GM21619 (cell line): ENCODE results near the gene SLC9A6.
A peak's percentile ranks its signal among the peaks of the same experiment; 100 is the strongest.

Experiments
- ATAC-seq: cut with Tn5 transposase; IDR thresholded peaks from one replicate; pipeline ENCODE4 v1.9.1; 2021; ENCODE audit not compliant: unreplicated experiment

The SLC9A6 gene

DNA sequence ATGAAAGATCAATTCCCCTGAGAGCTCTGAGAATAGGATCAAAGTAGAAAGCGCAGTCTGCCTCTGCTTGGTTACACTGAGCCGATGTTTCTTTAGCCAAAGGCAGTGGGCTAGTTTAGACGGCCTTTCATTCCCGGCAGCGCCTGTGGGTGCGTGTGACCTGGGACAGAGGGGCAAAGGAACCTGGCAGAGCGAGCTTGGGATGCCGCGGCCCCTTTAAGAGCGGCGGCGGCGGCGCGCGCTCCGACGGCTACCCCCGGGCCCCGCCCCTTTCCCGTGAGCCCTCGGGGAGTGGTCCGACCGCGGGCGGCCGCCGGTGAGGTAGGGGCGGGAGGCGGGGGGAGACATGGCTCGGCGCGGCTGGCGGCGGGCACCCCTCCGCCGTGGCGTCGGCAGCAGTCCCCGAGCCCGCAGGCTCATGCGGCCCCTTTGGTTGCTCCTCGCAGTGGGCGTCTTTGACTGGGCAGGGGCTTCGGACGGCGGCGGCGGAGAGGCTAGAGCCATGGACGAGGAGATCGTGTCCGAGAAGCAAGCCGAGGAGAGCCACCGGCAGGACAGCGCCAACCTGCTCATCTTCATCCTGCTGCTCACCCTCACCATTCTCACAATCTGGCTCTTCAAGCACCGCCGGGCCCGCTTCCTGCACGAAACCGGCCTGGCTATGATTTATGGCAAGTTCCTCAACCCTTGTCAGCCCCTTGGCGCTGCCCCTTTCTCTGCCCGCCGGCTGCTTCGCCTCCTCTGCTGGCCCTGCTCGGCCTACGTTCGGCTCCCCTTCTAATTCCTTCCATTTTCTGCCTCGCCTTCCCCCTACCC lies at the start of gene SLC9A6:
Gene SLC9A6 (plus strand): TSS at position 279 of the 816 bp plus-strand sequence. CDS start 224 bp downstream, at position 503.
- ATAC-seq, result peak; percentile 93

GRCh38 chrX:135944486-135944885 lies 40.7 kb upstream of the SLC9A6 start:
- no peak for ATAC-seq

GRCh38 chrX:135951291-135951690 lies 33.9 kb upstream of the SLC9A6 start:
- ATAC-seq, result no peak

DNA sequence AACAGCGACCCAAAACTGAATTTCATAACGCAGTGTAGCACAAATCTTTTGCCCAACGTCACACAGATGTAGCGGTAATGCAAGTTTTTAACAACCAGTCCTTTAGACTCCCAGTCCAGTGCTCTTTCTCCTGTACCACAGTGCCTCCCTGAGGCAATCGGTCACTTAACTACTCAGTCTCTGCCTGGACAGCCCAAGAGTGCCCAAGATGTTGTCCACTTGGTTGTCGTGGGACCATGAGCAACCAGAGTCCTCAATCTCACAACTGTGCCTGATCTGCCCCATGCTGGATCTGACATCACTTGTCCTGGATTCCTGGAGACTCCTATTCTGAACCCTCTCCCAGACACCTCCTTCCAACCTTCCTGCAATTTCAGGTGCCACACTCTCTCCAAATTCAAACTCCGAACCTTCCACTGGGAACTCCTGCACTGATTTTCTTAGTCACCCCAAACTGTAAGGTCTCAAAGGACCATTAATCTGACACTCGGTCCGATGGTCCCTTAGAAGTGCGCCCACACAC lies 12.1 kb upstream of the SLC9A6 start:
- ATAC-seq, result peak; percentile 30

GRCh38 chrX:135973548-135974278 lies 11.5 kb upstream of the SLC9A6 start, which contains the start of gene MMGT1:
TSS of gene MMGT1 (minus strand) at chrX:135973988. CDS start at chrX:135973675, 313 bp downstream.
- peak; percentile 76 for ATAC-seq

GRCh38 chrX:135974279-135974856 lies 10.9 kb upstream of the SLC9A6 start:
- no peak for ATAC-seq

- ATAC-seq, result no peak
These were observed 9.8 kb upstream of the SLC9A6 start for GRCh38 chrX:135975421-135975820.

- ATAC-seq, result no peak
These were observed 7.6 kb upstream of the SLC9A6 start for GRCh38 chrX:135977611-135978010.

- ATAC-seq, result no peak
These were observed 4.2 kb upstream of the SLC9A6 start for GRCh38 chrX:135981010-135981409.

- ATAC-seq, result no peak
These were observed 3.6 kb upstream of the SLC9A6 start for GRCh38 chrX:135981668-135982067.

GRCh38 chrX:135982860-135983259 lies 2.4 kb upstream of the SLC9A6 start:
- ATAC-seq, result no peak

DNA sequence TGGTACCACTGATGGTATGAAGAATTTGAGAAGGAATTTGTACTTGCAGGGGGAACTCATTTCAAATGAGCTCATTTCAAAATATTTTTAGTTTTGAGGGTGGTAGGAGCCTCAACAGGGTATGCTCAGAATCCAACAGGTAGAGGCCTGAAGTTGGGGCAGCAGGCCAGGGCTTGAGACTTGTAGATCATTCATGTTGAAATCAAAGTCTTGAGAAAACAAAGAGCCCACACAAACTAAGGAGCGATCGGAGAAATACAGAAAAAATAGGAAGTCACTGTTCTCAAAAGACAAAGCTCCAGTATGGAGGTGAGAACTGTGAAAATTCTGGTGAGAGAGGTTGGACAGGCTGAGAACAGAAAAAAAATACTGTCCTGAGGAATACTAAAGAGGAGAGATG lies 979 bp upstream of the SLC9A6 start:
- no peak for ATAC-seq

DNA sequence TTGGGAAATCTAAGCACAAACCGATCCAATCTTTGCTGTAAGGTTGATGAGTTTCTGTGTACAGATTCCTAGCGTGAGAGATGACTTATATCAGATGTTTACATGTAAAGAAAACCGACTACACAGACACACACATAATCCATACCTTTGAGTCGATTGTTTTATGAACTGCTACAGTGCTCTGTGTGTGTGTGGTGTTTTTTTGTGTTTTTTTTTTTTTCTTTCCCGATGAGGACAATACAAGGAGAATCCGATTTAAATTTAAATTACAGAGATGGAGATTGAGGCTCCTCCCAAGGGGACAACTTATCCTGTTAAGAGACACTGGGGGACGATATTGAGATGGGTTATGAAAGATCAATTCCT lies 461 bp upstream of the SLC9A6 start:
- no peak for ATAC-seq

DNA sequence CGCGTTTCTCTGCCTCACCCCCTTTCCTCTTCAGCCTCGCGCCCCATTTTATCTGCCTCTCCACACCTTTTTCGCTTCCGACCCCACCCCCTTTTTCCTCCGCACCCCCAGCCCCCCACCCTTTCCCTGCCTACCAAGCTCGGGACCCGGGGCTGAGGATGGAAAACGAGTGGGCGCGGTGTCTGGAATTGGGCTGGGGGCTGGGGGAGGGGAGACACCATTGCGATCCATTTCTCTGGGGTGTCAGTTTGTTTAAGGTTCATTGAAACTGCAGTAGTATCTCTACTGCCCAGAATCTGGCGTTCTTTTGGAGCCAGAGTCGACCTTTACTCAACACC lies 707 bp downstream of the SLC9A6 start:
- no peak for ATAC-seq

GRCh38 chrX:135988245-135988644 lies 3.0 kb downstream of the SLC9A6 start:
- no peak for ATAC-seq

GRCh38 chrX:136015016-136015415 lies 29.8 kb downstream of the SLC9A6 start:
- no peak for ATAC-seq

DNA sequence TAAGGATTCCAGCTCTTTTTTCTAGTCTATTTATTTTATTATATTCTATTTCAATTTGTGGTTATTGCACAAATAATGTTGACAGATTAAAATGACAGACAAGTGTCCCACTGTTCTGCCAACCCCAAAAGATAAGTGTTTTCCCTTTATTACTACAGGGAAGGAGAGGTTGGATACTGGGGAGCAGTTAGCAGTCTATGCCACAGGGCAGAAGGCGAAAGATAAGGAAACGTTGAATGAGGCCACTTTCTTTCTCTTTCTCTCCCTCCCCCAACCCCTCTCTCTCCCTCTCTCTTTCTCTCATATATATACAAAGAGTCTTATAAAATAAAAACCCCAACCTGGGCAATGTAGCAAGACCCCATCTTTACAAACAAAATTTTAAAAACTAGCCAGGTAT lies 31.6 kb downstream of the SLC9A6 start:
- ATAC-seq, result no peak

- no peak for ATAC-seq
These were observed 34.0 kb downstream of the SLC9A6 start for GRCh38 chrX:136019226-136019625.

DNA sequence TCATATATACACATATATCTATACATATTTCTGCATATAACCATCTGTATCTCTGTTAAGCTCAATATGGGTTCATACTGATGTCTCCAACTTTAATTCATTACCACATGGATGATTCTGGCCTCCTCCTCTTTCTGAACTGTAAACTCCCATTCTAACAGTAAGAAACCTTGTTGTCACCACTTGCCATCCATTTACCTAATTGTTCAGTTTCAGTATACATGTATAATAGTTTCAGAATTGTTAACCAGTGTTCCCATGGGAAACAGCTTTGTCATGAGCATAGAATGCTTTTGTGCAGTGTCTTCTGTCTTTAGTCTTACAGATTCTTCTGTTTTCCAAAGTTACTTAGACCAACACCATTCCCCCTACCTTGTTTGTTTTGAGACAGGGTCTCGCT lies 35.9 kb downstream of the SLC9A6 start:
- peak; percentile 90 for ATAC-seq

- ATAC-seq, result no peak
These were observed 36.7 kb downstream of the SLC9A6 start for GRCh38 chrX:136021903-136022302.

DNA sequence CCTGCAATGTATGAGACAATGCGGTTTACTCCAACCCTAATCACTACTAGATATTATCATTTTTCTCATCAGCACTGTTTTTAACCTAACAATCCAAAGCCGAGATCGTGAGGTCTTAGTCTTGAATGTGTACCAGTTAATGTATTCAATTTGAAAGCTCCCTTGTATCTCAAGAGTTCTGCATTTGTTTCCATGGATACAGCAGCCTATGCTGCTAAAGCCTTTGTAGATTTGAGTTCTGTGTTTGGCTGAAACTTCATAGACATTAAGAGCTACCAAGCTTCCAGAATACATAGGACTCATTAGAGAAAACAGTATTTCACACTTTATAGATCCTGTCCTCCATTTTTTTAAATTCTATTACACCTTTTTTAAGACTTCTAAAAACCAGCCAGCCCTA lies 39.9 kb downstream of the SLC9A6 start:
- no peak for ATAC-seq
